Right ventricle myocardium inferior (tissue), 1 donor: ENCODE results near the gene AQP6. TPM values are rescaled to one million over a fixed set of nuclear protein-coding genes. Genes with fewer than 3 reads are reported as not detected.
"Not testable (repeated sequence)": the region's sequence is repeated elsewhere in the genome, so short reads cannot be mapped to it uniquely, and the experiment has no call there.

Source experiments
- ATAC-seq: fragments of 200-7000 bp; cut with Tn5 transposase; one replicate; pipeline ENCODE4 v1.9.1; 2020; ENCODE audit warnings: mild to moderate bottlenecking, moderate library complexity
- DNase-seq: peaks from one replicate; pipeline ENCODE4 v3.0.0; 2021; ENCODE audit errors: missing footprints
- intact Hi-C: fragments of 100-400 bp; cut with DNase I; formaldehyde crosslinking; loops from one replicate; pipeline ENCODE4 v1.11.0; 2022
- total RNA-seq: library from RNA; stranded (reverse); fragmentation: NEBNext Ultra II Directional; extraction: Animal tissue kit (Norgen Biotek cat#: 25700); gene quantifications from one replicate; pipeline ENCODE4 v1.2.1, GENCODE V29; 2021
- donor health status: DM: no; HTN: yes; CAD: no; lungs with severe emphysema.

The AQP6 gene
- total RNA-seq, 1 donor from 2014 or later: not detected

- ATAC-seq (no peak), DNase-seq (no peak)
- intact Hi-C loops: no loop called here
Observed at GRCh38 chr12:49980501-49981349, 8.0 kb downstream of the AQP6 start.

- no peak for DNase-seq
- ATAC-seq: no peak
- intact Hi-C loops: no loop called here
Observed at GRCh38 chr12:49982246-49983087, 9.7 kb downstream of the AQP6 start.

DNA sequence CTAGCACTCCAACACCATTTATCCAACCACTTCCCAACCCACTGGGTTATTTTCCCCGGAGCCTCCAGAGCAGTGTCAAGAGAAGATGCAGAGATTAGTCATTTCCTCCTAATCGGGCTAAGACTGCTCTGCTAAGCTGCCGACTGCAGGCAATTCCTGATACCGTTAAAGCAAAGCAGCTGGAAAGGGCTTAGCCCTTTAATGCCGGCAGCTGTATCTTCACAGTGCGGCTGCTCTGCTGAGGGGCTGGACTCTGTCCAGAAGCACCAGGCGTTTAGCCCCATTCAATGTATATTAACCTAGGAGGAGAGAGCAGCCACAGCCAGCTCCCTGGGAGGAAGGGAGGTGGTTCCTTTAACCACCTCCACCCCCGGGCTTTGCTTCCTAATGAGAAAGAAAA is 11.1 kb downstream of the AQP6 start:
- intact Hi-C loops: no loop called here
- DNase-seq (no peak), ATAC-seq (peak; percentile 77)

GRCh38 chr12:49984476-49985359 is 12.0 kb downstream of the AQP6 start:
- intact Hi-C loops: no loop called here
- ATAC-seq (no peak), DNase-seq (no peak)

DNA sequence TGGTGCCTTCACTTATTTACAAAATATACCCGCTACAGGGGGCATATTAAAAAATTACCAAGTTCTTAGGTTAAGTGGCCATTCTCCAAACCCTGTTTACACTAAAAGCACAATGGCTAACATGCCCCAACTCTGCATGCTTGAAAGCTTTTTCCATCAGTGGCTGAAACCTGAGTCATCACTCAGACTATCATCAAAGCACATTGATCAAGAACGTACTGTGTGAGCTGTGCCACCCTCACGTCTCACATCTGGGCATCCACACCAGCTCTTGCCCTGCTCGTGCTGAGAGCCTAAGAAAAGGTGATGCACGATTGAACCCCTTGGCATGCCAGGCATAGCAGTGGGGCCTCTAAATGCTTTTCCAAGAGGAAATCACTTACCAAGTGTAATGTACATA is 13.2 kb downstream of the AQP6 start:
- ATAC-seq (no peak), DNase-seq (no peak)
- intact Hi-C loops: no loop called here

DNA sequence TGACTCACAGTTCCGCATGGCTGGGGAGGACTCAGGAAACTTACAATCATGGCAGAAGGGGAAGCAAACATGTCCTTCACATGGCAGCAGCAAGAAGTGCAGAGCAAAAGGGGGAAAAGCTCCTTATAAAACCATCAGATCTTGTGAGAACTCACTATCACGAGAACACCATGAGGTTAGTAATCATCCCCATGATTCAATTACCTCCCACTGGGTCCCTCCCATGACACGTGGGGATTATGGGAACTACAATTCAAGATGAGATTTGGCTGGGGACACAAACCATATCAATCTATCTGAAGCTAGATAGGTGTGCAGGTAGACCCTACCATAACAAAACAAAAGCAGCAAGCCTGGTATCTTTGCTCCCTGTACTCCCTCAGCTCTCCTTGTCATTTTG is 13.7 kb downstream of the AQP6 start:
- intact Hi-C loops, DNase-seq, ATAC-seq: not testable (repeated sequence)

DNA sequence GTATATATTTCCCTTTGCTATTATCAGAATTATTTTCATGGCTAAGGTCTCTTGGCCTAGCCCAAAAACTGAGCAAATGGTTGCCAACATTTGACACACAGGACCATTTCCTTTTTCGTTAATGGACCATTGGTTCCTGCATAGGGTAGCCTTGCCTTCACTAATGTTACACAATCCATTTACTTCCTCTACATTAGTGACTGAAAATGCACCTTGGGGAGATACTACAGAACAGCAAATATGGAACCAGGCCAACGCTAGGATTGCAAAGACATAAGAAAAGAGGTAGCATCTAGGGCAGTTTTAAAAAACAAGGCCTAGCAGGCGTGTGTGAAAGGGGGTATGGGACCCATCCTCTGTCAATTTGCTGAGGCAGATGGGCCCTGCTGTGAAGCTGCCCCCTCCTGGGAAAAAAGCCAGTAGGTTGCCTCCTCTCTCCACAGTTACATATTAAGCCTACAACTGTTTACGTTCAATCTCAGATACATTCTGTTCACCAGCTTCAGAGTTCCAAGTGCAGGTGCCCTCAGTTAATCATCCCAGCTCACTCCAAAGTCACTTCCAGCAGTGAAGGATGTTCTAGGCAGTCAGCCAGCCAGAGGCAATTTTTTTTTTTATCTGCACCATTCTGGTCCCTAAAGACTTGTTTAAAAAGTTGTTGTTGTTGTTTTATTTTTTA is 15.0 kb downstream of the AQP6 start:
- ATAC-seq: peak; percentile 36
- DNase-seq: no peak
- intact Hi-C loops: no loop called here

DNA sequence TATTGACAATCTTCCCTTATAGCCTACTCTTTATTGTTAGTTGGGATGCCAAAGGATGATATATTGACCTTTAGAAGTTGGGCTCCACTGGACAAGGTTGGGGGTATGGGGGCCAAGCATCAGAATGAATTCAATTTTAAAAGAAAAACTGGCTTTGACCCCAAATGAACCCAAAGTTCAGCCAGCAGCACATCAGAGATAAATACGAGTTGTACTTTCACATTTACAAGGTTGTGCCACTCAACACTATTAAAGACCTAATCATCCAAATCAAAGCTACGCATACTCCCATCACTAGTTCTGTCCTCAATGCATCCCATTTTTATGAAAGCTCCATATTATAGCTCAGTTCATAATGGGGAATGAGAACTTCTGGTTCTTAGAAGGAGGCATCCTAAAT is 16.7 kb downstream of the AQP6 start:
- intact Hi-C loops, DNase-seq, ATAC-seq: not testable (repeated sequence)

- no peak for ATAC-seq
- intact Hi-C loops: no loop called here
- DNase-seq: no peak
Observed at GRCh38 chr12:49990273-49990672, 17.5 kb downstream of the AQP6 start.

GRCh38 chr12:49998453-49998852 is 25.7 kb downstream of the AQP6 start:
- no peak for ATAC-seq
- no peak for DNase-seq
- intact Hi-C loops: no loop called here

DNA sequence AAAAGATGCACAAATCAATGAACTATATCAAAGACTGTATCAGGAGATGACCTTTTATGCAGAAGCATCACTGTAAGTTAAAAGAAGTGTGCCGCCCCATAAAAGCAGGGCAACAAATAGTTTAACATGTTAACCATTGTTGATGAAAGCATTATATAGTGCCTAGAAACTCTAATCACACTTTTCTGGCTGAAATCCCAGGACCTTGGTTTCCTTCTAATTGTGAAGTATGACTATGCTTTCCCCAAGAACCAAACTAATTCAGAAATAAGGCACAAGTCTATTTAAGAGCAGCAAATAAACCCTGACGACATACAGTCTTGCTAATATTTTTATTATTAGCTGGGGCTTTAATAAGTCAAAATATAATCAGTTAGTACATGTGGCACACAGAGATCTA is 30.8 kb downstream of the AQP6 start:
- DNase-seq: no peak
- intact Hi-C loops: no loop called here
- ATAC-seq: no peak

- no peak for DNase-seq
- no peak for ATAC-seq
- intact Hi-C loops: no loop called here
Observed at GRCh38 chr12:50004696-50005095, 31.9 kb downstream of the AQP6 start.

GRCh38 chr12:50005175-50005574 is 32.4 kb downstream of the AQP6 start:
- DNase-seq: no peak
- intact Hi-C loops: no loop called here

GRCh38 chr12:50006280-50006679 is 33.5 kb downstream of the AQP6 start:
- DNase-seq (no peak), ATAC-seq (no peak)
- intact Hi-C loops: no loop called here

More at GRCh38 chr12:50005175-50005574, 32.4 kb downstream of the AQP6 start:
- no peak for ATAC-seq

- DNase-seq: no peak
- intact Hi-C loops: no loop called here
- ATAC-seq: no peak
Observed at GRCh38 chr12:50006754-50007442, 34.2 kb downstream of the AQP6 start.

GRCh38 chr12:50013361-50014147 is 40.8 kb downstream of the AQP6 start:
- no peak for DNase-seq
- intact Hi-C loops: no loop called here

DNA sequence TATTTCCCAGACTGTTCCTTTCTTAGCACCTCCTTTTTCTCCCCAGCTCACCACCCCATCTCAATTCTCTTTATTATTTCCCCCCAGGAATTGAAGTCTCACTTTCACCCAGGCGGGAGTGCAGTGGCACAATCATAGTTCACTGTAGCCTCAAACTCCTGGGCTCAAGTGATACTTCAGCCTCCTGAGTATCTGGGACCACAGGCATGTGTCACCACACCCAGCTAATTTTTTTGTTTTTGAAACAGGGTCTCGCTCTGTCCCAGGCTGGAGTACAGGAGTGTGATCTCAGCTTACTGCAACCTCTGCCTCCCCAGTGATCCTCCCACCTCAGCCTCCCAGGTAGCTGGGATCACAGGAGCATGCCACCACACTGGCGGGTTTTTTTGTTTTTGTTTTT is 41.6 kb downstream of the AQP6 start:
- intact Hi-C loops: no loop called here
- no peak for DNase-seq
- no peak for ATAC-seq

More at GRCh38 chr12:50013361-50014147, 40.8 kb downstream of the AQP6 start:
- ATAC-seq: no peak
